HepG2 (cell line): Measurements from ENCODE around the gene SFR1. TPM values are rescaled to one million over a fixed set of nuclear protein-coding genes. Genes with fewer than 3 reads are reported as not detected.

Experiments
- ATAC-seq: fragments of 200-7000 bp; cut with Tn5 transposase; 3 replicates; pipeline ENCODE4 v1.9.1; 2020; ENCODE audit warnings: mild to moderate bottlenecking, moderate library complexity
- BruUV-seq: library from RNA; stranded (reverse); fragments of 400-500 nt; replicated peaks from 2 replicates; lab custom pipeline; 2021; lab: Mats Ljungman, UMichigan
- CTCF ChIA-PET: fragments of 300-600 bp; formaldehyde crosslinking; extraction: SDS; loops from one replicate; lab custom pipeline; 2021; ENCODE audit warnings: low total read pairs, inconsistent platforms, low intra/inter-chr PET ratio; lab: Yijun Ruan, JAX
- POLR2A ChIA-PET: fragments of 350-600 bp; sonication (Branson Sonifier 250); formaldehyde crosslinking; loops from one replicate; lab custom pipeline; 2020; ENCODE audit warnings: antibody characterized with exemption, inconsistent platforms; lab: Yijun Ruan, JAX
- DNase-seq: peaks from one replicate; pipeline ENCODE4 v3.0.0-alpha.2; 2015; ENCODE audit warnings: low spot score
- FAIRE-seq: peaks from 3 replicates; lab custom pipeline; 2011; peaks lifted over from hg19 to GRCh38; lab: Jason Lieb, UNC
- H2AFZ ChIP-seq: one replicate; pipeline ENCODE4 v1.6.1; 2011; ENCODE audit warnings: low read length, inconsistent platforms
- H3K27ac ChIP-seq: fragments of 300-600 bp; 3 replicates; pipeline ENCODE4 v1.8.0; 2011; ENCODE audit warnings: mixed run types, mild to moderate bottlenecking, mixed read lengths, low read length, inconsistent platforms; ENCODE audit not compliant: insufficient read depth; ENCODE audit errors: extremely low read length
- H3K27me3 ChIP-seq, 2 experiments: fragments of 200-600 bp in 1 of 2; 2 replicates in 1 of 2; 3 replicates in 1 of 2; pipeline versions ENCODE4 v1.6.0 to v1.8.0; 2011; ENCODE audit warnings: low read length in 2 of 2, mild to moderate bottlenecking in 2 of 2, moderate library complexity in 2 of 2, inconsistent platforms in 1 of 2; ENCODE audit not compliant: insufficient read depth in 2 of 2, control insufficient read depth in 1 of 2
- H3K36me3 ChIP-seq, 2 experiments: fragments of 200-600 bp in 1 of 2; replicated peaks in 1 of 2; 2 replicates in 1 of 2; 3 replicates in 1 of 2; pipeline versions ENCODE4 v1.5.1 to v1.8.0; 2011; ENCODE audit warnings: low read length in 2 of 2, inconsistent platforms in 1 of 2; ENCODE audit not compliant: insufficient read depth in 2 of 2, control insufficient read depth in 1 of 2
- H3K4me1 ChIP-seq: 2 replicates; pipeline ENCODE4 v1.5.1; 2012; ENCODE audit warnings: low read length, inconsistent platforms; ENCODE audit not compliant: insufficient read depth
- H3K4me2 ChIP-seq: 2 replicates; pipeline ENCODE4 v1.6.0; 2011; ENCODE audit warnings: low read depth, low read length, inconsistent platforms
- H3K4me3 ChIP-seq, 3 experiments: fragments of 200-600 bp in 1 of 3; sonication (generic), shearing (Covaris generic) in 1 of 3; replicated peaks in 1 of 3; 2 replicates each; pipeline ENCODE4 v1.5.1; 2011 to 2016; ENCODE audit warnings: low read length in 3 of 3, inconsistent platforms in 2 of 3, low read depth in 2 of 3, mild to moderate bottlenecking in 2 of 3, control low read depth in 1 of 3, mixed read lengths in 1 of 3; ENCODE audit not compliant: insufficient read depth in 1 of 3
- H3K79me2 ChIP-seq: one replicate; pipeline ENCODE4 v1.6.1; 2011; ENCODE audit warnings: low read length, inconsistent platforms; ENCODE audit not compliant: insufficient read depth
- H3K9ac ChIP-seq: 2 replicates; pipeline ENCODE4 v1.6.0; 2011; ENCODE audit warnings: mild to moderate bottlenecking, low read depth, low read length, inconsistent platforms; ENCODE audit not compliant: insufficient read depth
- H3K9me3 ChIP-seq: 2 replicates; pipeline ENCODE4 v1.5.1; 2012; ENCODE audit warnings: mild to moderate bottlenecking, low read length
- H4K20me1 ChIP-seq: 2 replicates; pipeline ENCODE4 v1.6.0; 2011; ENCODE audit warnings: inconsistent platforms, mild to moderate bottlenecking, low read length, moderate library complexity; ENCODE audit not compliant: insufficient read depth
- BCLAF1 ChIP-seq: fragments of 450-650 bp; IDR thresholded peaks from 2 replicates; pipeline ENCODE4 v1.6.1; 2017; ENCODE audit warnings: mild to moderate bottlenecking
- CENPX ChIP-seq: sonication (generic); formaldehyde crosslinking; IDR thresholded peaks from 2 replicates; pipeline ENCODE4 v1.9.0; 2021; ENCODE audit warnings: mild to moderate bottlenecking, missing genetic modification reagents, moderate library complexity
- KDM5A ChIP-seq: fragments of 200-600 bp; sonication (generic); IDR thresholded peaks from 2 replicates; pipeline ENCODE4 v1.7.0; 2018; ENCODE audit warnings: antibody characterized with exemption, mild to moderate bottlenecking, low read length, borderline replicate concordance
- MYNN ChIP-seq: sonication (generic); formaldehyde crosslinking; IDR thresholded peaks from 2 replicates; pipeline ENCODE4 v1.4.0; 2020; ENCODE audit warnings: mild to moderate bottlenecking, low read depth, missing genetic modification reagents
- PRDM4 ChIP-seq: sonication (generic); formaldehyde crosslinking; IDR thresholded peaks from 2 replicates; pipeline ENCODE4 v1.9.0; 2021; ENCODE audit warnings: missing genetic modification reagents, borderline replicate concordance
- PREB ChIP-seq: sonication (generic); formaldehyde crosslinking; IDR thresholded peaks from 2 replicates; pipeline ENCODE4 v1.4.0; 2020; ENCODE audit warnings: missing genetic modification reagents
- SMAD3 ChIP-seq: sonication (generic); formaldehyde crosslinking; IDR thresholded peaks from 2 replicates; pipeline ENCODE4 v1.4.0; 2020; ENCODE audit warnings: missing genetic modification reagents
- TBX3 ChIP-seq: fragments of 450-650 bp; IDR thresholded peaks from 2 replicates; pipeline ENCODE4 v1.6.1; 2017; ENCODE audit warnings: antibody characterized with exemption, mild to moderate bottlenecking, inconsistent platforms, borderline replicate concordance
- ZBED4 ChIP-seq: sonication (generic); formaldehyde crosslinking; IDR thresholded peaks from 2 replicates; pipeline ENCODE4 v1.4.0; 2020; ENCODE audit warnings: missing genetic modification reagents, borderline replicate concordance
- ZNF274 ChIP-seq: sonication (generic); formaldehyde crosslinking; IDR thresholded peaks from 2 replicates; pipeline ENCODE4 v1.5.1; 2020; ENCODE audit warnings: mild to moderate bottlenecking, missing genetic modification reagents
- ZNF317 ChIP-seq: sonication (generic); formaldehyde crosslinking; IDR thresholded peaks from 2 replicates; pipeline ENCODE4 v1.5.0; 2020; ENCODE audit warnings: mild to moderate bottlenecking, missing genetic modification reagents
- ZNF460 ChIP-seq: sonication (generic); formaldehyde crosslinking; IDR thresholded peaks from 2 replicates; pipeline ENCODE4 v1.5.1; 2020; ENCODE audit warnings: missing genetic modification reagents, mild to moderate bottlenecking, borderline replicate concordance
- ZNF605 ChIP-seq: sonication (generic); formaldehyde crosslinking; IDR thresholded peaks from 2 replicates; pipeline ENCODE4 v1.8.0; 2022; ENCODE audit warnings: mild to moderate bottlenecking, missing genetic modification reagents
- WGBS: methylation state at CpG from one replicate; pipeline ENCODE4 v1.1.6; 2017; ENCODE audit warnings: low lambda C conversion rate; 5-methylcytosine and 5-hydroxymethylcytosine counted together
- in situ Hi-C: cut with HindIII; loops from 2 replicates; pipeline ENCODE4 v1.10.0; 2017; ENCODE audit warnings: low pct_unique_long_range_greater_than_20kb; ENCODE audit not compliant: extremely low pct_ligation_motif_present
- intact Hi-C: fragments of 100-400 bp; cut with micrococcal nuclease; formaldehyde crosslinking; loops from one replicate; pipeline ENCODE4 v1.10.0; 2022; ENCODE audit not compliant: unreplicated experiment
- polyA plus RNA-seq, 8 experiments: library from polyadenylated mRNA; depleted of rRNA in 3 of 8; stranded (reverse) in 7 of 8; unstranded in 1 of 8; fragments of >200 nt; fragmentation: Illumina TruSeq in 4 of 8; extraction: Trizol in 4 of 8; gene quantifications; 2 replicates each; pipeline versions ENCODE4 v1.2.1 to v1.2.3, GENCODE V29; 2011 to 2016; ENCODE audit warnings: low read depth in 4 of 8, missing spikeins in 1 of 8, mixed read lengths in 1 of 8; ENCODE audit not compliant: insufficient read depth in 1 of 8
- total RNA-seq, 5 experiments: library from RNA; depleted of rRNA; stranded (reverse); fragments of >200 nt; fragmentation: Illumina TruSeq; extraction: Trizol; gene quantifications; 2 replicates each; pipeline ENCODE4 v1.2.3, GENCODE V29; 2016; ENCODE audit warnings: low read depth in 1 of 5

The SFR1 gene
- total and polyA plus RNA-seq, 2 of the 13 experiments (the other 11 are each of a cell fraction or from before 2014, with no cell fraction given) = 2.2 to 6.1 TPM

- FAIRE-seq (no peak), DNase-seq (no peak), ATAC-seq (no peak)
- no peaks in the 10 kb centered on the region for H3K9me3 ChIP-seq
- H3K9ac ChIP-seq = no peak overlapping the region
- ChIA-PET POLR2A (no interaction called here), CTCF (no interaction called here)
- no TSS peak for BruUV-seq
- in situ Hi-C loops = no loop called here
- intact Hi-C loops = loop anchor here (10.0 kb wide), 2 partner anchors 127 to 213 kb away; partner anchors contain the start of genes GSTO1 and STN1
- H4K20me1 ChIP-seq = no peaks in the 10 kb centered on the region
- H3K4me3 ChIP-seq = no peak overlapping the region
- H3K27me3 ChIP-seq = no peaks in the 10 kb centered on the region
- H3K4me1 ChIP-seq = peaks cover 6% of the 10 kb centered on the region; the same call in 1 of the 2 replicates
- WGBS = 83% methylated on average over 2 of the region's 2 CpGs
- TF ChIP-seq BCLAF1 = no peak
- TF ChIP-seq ZBED4 (CRISPR knock-in tag) = no peak
- TF ChIP-seq ZNF317 (CRISPR knock-in tag) = no peak
- TF ChIP-seq ZNF605 = no peak
- TF ChIP-seq CENPX (CRISPR knock-in tag) = no peak
- TF ChIP-seq ZNF460 (CRISPR knock-in tag) = no peak
- TF ChIP-seq ZNF274 (CRISPR knock-in tag) = no peak
- TF ChIP-seq MYNN (CRISPR knock-in tag) = no peak
- TF ChIP-seq TBX3 = no peak
- no peak for TF ChIP-seq SMAD3 (CRISPR knock-in tag)
- TF ChIP-seq PRDM4 (CRISPR knock-in tag) = no peak
- no peak for TF ChIP-seq KDM5A
- TF ChIP-seq PREB = no peak
- no peak overlapping the region for H2AFZ ChIP-seq
- H3K4me2 ChIP-seq = no peak overlapping the region
- H3K27ac ChIP-seq = no peak overlapping the region
- H3K36me3 ChIP-seq = no peaks in the 10 kb centered on the region
- no peaks in the 10 kb centered on the region for H3K79me2 ChIP-seq
Observed at GRCh38 chr10:104128214-104128613, 6.2 kb downstream of the SFR1 start.
